Fibroblast of skin of back (primary cell): ENCODE data around the gene FZD7.

Experiments
- DNase-seq: peaks from one replicate; pipeline ENCODE4 v3.0.0-alpha.2; 2013

The FZD7 gene

GRCh38 chr2:202014318-202014717, 19.3 kb upstream of the FZD7 start:
- peak; percentile 31 for DNase-seq

GRCh38 chr2:202014759-202015211, 18.9 kb upstream of the FZD7 start:
- DNase-seq = no peak

- DNase-seq = no peak
Observed at GRCh38 chr2:202015471-202015870, 18.2 kb upstream of the FZD7 start.

GRCh38 chr2:202016579-202017227, 17.0 kb upstream of the FZD7 start:
- DNase-seq = no peak

DNA sequence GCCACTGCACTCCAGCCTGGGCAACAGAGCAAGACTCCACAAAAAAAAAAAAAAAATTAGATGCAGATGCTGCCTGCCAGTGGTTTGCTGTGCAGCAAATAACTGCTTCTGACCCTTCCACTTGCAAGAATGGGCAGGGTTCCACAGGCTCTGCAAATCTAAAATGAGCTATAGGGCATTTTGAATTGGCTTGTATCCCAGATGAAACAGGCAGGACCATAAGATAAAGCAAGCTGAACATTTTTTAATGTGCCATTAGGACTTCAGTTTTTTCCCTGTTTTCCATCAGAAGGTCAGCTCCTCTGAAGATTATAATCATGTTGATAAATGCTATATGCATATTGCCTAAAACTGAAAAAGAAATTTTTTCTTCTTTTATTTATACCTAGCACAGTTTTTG, 15.7 kb upstream of the FZD7 start:
- DNase-seq = no peak

- no peak for DNase-seq
Observed at GRCh38 chr2:202018950-202019349, 14.7 kb upstream of the FZD7 start.

DNA sequence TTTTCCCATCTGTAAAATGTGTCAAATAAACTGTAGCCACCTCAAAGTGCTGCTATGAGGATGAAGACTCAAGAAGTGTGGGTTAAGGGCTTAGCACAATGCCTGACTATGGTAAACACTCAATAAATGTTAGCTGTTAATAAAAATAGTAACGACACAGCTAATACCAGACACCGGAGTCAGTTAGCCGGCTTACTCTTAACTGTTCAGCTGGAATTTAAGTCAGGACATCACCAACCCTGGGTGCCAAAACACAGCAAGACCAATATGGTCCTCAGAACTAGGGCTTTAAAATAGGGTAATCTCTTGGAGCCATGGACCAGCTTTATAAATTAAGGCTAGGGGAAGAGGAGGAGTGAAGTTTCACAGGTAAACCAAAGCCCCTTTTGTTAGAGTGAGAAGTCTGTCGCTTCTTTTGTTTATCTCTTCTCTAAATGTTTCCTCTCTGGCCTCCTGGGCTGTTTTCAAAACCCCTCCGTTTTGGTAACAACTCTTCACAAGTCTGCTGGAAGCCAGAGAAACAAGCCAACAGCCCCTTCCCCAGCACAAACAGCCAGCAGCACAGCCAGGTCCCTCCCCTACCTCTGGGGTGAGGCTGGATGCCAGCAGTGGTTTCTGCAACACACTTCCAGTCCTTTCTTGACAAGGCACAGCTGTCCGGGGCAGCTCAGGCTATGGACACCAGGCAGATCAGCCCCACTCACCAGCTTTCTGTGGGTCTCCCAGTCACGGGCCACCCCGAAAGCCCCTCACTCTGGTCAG, 13.8 kb upstream of the FZD7 start:
- no peak for DNase-seq

- no peak for DNase-seq
Observed at GRCh38 chr2:202022755-202023154, 10.9 kb upstream of the FZD7 start.

GRCh38 chr2:202023198-202023903, 10.3 kb upstream of the FZD7 start:
- DNase-seq = no peak

GRCh38 chr2:202023904-202024266, 9.8 kb upstream of the FZD7 start:
- DNase-seq = no peak

DNA sequence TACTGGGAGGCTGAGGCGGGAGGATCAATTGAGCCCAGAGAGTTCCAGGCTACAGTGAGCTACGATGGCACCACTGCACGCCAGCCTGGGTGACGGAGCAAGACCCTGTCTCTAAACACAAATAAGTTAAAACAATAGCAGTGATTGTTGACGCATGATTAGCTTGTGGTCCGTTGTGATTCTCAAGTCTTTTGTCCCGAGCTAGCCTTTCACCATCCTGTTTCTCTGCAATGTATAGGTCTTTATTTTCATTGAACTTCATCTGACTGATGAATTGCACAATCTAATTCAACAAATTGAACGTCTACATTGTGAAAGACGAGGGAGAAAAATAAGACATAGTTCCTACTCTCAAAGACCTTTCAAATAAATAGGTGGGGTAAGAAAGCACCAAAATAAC, 8.8 kb upstream of the FZD7 start:
- no peak for DNase-seq

DNA sequence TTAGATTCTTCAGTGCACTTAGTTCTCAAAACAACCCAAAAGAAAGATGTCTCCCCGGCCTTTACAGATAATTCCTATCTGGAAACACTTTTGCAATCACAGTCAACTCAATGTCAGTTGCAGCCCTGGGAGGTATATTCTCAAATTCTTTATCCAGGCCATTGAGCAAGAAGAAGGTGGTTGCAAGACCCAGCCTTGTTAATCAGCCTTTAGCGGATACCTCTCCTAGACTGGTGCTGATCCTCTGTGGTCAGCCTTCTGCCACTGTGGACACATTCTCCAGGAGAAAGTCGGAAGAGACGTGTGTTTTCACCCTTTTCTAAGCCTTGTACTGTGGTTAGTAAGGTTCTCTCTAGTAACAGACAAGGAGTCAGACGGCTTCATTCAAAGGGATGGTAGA, 7.8 kb upstream of the FZD7 start:
- no peak for DNase-seq

- no peak for DNase-seq
Observed at GRCh38 chr2:202026507-202026906, 7.1 kb upstream of the FZD7 start.

DNA sequence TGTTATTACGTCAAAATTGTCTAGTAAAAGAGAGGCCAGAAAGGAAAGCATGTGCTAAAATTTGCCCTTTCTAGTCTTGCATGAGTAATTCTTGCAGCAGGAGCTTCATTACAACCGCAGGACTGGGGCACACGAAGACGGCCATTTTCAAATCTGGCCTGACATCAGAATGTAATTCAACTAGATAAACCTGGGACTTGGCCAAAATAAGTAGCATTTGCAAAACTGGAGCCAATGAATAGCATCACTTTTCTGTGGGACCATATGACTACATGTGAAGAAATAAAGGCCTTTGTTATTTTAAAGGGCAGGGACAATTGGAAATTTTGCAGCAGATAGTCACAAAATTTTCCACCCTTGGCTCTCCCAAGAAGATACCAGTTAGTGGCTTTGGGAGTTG, 3.0 kb upstream of the FZD7 start:
- DNase-seq = peak; percentile 88

DNA sequence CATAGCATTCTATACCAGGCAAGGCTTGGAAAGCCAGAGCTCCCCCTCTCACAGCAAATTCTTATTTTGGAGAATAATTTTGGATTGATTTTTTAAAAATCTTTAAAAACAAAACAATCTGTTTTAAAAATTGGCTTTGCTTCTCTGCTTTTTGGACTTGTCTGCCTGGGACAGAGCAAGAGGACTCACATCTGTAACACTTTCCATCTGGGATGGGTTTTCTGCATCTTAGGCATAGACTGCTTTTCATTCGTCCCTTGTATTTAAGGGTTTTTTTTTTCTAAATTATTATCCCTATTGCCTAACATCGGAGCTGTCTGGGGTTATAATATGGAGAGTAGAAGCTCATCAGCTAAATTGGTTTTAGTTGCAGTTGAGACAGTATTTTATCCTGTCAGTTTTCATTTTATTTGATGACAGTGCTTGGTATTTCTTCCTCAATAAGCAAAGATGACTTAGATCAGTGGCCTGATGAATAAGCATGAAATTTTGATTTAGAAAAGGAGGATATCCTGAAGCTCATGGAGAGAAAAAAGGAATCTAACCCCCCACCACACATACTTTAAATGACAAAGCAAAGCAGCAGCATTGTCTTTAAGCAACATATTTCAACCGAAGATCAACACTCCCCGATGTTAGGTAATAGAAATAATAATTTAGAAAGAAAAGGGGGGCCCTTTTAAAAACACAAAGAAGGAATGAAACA, 2.3 kb upstream of the FZD7 start:
- peak; percentile 38 for DNase-seq

DNA sequence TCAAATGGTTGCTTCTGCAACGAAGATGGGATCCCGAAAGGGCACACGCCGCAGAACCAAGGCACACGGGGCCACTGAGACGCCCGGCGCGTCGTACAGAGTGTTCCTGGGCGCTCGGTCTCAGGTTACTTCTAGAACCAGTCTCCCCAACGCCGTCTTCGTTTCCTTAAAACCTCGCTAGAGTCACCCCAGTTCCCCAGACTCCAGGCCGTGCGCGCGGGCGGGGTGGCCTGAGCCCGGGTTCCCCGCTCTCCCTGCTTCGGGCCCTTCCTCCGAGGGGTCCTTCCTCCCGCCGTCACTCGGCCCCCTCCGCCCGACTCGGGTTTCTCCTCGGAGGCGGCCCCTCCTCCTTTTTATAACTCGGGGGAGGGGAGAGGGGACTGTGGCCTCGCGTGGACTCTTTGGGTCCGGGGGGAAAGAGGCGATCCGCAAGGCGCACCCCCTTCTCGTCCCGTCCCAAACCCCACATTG, 774 bp upstream of the FZD7 start:
- DNase-seq = peak; percentile 58

GRCh38 chr2:202034249-202035088, 814 bp downstream of the FZD7 start:
- no peak for DNase-seq

- DNase-seq = peak; percentile 80
Observed at GRCh38 chr2:202035089-202035940, 1.7 kb downstream of the FZD7 start.

DNA sequence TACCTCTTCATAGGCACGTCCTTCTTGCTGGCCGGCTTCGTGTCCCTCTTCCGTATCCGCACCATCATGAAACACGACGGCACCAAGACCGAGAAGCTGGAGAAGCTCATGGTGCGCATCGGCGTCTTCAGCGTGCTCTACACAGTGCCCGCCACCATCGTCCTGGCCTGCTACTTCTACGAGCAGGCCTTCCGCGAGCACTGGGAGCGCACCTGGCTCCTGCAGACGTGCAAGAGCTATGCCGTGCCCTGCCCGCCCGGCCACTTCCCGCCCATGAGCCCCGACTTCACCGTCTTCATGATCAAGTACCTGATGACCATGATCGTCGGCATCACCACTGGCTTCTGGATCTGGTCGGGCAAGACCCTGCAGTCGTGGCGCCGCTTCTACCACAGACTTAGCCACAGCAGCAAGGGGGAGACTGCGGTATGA, 2.3 kb downstream of the FZD7 start:
- DNase-seq = no peak

GRCh38 chr2:202036601-202037037, 3.0 kb downstream of the FZD7 start:
- no peak for DNase-seq

- DNase-seq = peak; percentile 54
Observed at GRCh38 chr2:202037086-202037485, 3.4 kb downstream of the FZD7 start.
